ENCODE measurements around the gene PRSS38.

PRSS38 gene

GRCh38 chr1:227815468-227816409, at the start of gene PRSS38:
TSS of gene PRSS38 (plus strand) at chr1:227815675. CDS start at chr1:227815717, 42 bp downstream.
- Histone ChIP-seq H3K9me3 (ENCODE audit: control insufficient read depth, low read depth, low read length) (peaks cover 18% of the 10 kb centered on the region), H3K9ac (ENCODE audit: low read length) (no peak within 1 kb of the TSS), H3K36me3 (ENCODE audit: control insufficient read depth, low read depth, low read length) (no peaks in the 10 kb centered on the region), H3K27me3 (ENCODE audit: control insufficient read depth, insufficient read depth, low read length) (no peaks in the 10 kb centered on the region), H3K27ac (ENCODE audit: low read length) (no peak within 1 kb of the TSS), H3K4me1 (ENCODE audit: control insufficient read depth, low read depth, low read length) (no peaks in the 10 kb centered on the region), H3K4me3 (ENCODE audit: low read length) (no peak within 1 kb of the TSS)

DNA sequence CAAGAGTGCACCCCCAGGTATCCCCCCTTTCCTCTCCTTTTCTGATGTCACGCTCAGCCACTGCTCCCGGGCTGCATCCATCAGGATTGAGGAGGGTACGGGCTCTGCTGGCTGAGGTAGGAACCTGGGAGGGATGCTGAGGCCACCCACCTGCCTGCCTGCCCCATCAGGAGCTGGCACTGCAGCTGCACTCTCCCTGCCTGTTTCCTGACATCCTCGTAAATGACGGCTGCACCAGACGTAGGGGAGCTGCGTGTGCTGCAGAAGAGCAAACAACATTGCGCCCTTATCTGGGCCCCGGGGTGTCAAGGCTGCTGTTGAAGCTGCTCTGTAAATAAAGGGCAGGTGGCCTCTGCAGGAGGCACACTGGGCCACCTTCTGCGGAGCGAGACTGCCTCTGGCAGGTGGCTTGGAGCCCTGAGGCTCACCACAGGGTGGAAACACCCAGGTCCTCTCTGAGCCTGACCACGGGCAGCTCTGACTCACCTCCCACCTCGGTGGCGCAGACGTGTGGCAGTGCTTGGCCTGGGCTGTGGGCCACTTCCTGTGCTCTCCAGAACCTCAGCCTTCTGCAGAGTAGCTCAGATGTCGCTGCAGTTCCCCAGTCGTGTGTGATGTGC, 49.4 kb upstream of the PRSS38 start:
- Histone ChIP-seq H3K36me3 (ENCODE audit: control insufficient read depth, low read depth, low read length) (peaks cover 15% of the 10 kb centered on the region), H3K27me3 (ENCODE audit: control insufficient read depth, insufficient read depth, low read length) (no peaks in the 10 kb centered on the region), H3K9me3 (ENCODE audit: control insufficient read depth, low read depth, low read length) (no peaks in the 10 kb centered on the region), H3K27ac (ENCODE audit: low read length) (no peak overlapping the region), H3K4me1 (ENCODE audit: control insufficient read depth, low read depth, low read length) (no peaks in the 10 kb centered on the region), H3K9ac (ENCODE audit: low read length) (no peak overlapping the region), H3K4me3 (ENCODE audit: low read length) (no peak overlapping the region)

GRCh38 chr1:227766653-227767277, 48.7 kb upstream of the PRSS38 start:
- H3K9me3 ChIP-seq (ENCODE audit: control insufficient read depth, low read depth, low read length) = no peaks in the 10 kb centered on the region
- H3K27ac ChIP-seq (ENCODE audit: low read length) = no peak overlapping the region
- no peaks in the 10 kb centered on the region for H3K4me1 ChIP-seq (ENCODE audit: control insufficient read depth, low read depth, low read length)
- peaks cover 13% of the 10 kb centered on the region for H3K36me3 ChIP-seq (ENCODE audit: control insufficient read depth, low read depth, low read length)
- H3K4me3 ChIP-seq (ENCODE audit: low read length) = no peak overlapping the region
- H3K27me3 ChIP-seq (ENCODE audit: control insufficient read depth, insufficient read depth, low read length) = no peaks in the 10 kb centered on the region
- H3K9ac ChIP-seq (ENCODE audit: low read length) = no peak overlapping the region

DNA sequence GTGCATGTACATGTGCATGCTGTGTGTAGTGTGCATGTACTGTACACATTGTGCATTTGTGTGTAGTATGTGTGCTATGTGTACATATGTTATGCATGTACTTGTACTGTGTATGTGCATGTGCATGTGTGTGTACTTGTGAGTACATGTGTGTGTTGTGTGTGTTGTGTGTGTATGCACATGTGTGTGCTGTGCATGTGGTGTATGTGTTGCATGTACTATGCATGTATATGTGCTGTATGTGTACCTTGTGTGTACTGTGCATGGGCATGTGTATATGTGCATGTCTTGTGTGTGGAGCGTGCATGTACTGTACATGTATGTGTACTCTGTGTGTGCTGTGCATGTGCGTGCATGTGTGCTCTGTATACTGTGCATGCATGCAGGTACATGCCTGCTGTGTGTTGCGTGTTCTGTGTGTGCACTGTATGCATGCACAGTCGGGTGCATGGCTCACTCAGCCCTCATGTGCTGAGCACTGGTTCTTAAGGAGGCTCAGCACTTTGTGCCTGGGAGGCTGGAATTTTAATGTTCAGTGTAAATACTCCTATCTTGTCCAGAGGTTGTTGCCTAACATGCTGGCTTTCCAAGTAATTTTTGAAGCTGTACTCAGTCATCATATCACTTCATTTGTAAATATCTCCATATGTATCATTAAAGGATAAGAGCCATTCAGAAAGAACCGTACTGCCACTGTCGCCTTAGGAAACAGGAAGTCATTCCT, 47.9 kb upstream of the PRSS38 start:
- H3K27me3 ChIP-seq (ENCODE audit: control insufficient read depth, insufficient read depth, low read length) = no peaks in the 10 kb centered on the region
- H3K4me3 ChIP-seq (ENCODE audit: low read length) = no peak overlapping the region
- H3K9me3 ChIP-seq (ENCODE audit: control insufficient read depth, low read depth, low read length) = no peaks in the 10 kb centered on the region
- H3K4me1 ChIP-seq (ENCODE audit: control insufficient read depth, low read depth, low read length) = no peaks in the 10 kb centered on the region
- H3K36me3 ChIP-seq (ENCODE audit: control insufficient read depth, low read depth, low read length) = peaks cover 13% of the 10 kb centered on the region
- H3K27ac ChIP-seq (ENCODE audit: low read length) = no peak overlapping the region
- no peak overlapping the region for H3K9ac ChIP-seq (ENCODE audit: low read length)

DNA sequence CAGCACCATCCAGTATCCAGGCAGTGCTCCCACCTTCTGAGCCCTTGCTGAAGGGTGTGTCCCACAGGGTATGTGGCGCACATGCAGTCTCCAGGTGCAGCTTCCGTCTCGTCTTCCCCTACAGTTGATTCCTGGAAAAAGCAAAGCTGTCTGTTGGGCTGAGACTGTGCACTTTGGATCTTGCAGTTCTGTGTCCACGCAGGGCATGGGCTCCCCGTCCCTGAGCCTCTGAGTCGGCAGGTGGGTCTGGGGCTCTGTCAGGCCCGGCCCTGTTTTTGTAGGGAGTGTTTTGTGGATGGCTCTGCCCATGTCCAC, 47.4 kb upstream of the PRSS38 start:
- Histone ChIP-seq H3K9ac (ENCODE audit: low read length) (no peak overlapping the region), H3K4me1 (ENCODE audit: control insufficient read depth, low read depth, low read length) (no peaks in the 10 kb centered on the region), H3K4me3 (ENCODE audit: low read length) (no peak overlapping the region), H3K36me3 (ENCODE audit: control insufficient read depth, low read depth, low read length) (peaks cover 13% of the 10 kb centered on the region), H3K27me3 (ENCODE audit: control insufficient read depth, insufficient read depth, low read length) (no peaks in the 10 kb centered on the region), H3K27ac (ENCODE audit: low read length) (no peak overlapping the region), H3K9me3 (ENCODE audit: control insufficient read depth, low read depth, low read length) (no peaks in the 10 kb centered on the region)

- no peak overlapping the region for H3K9ac ChIP-seq (ENCODE audit: low read length)
- no peak overlapping the region for H3K4me3 ChIP-seq (ENCODE audit: low read length)
- H3K9me3 ChIP-seq (ENCODE audit: control insufficient read depth, low read depth, low read length) = no peaks in the 10 kb centered on the region
- peaks cover 13% of the 10 kb centered on the region for H3K36me3 ChIP-seq (ENCODE audit: control insufficient read depth, low read depth, low read length)
- no peaks in the 10 kb centered on the region for H3K27me3 ChIP-seq (ENCODE audit: control insufficient read depth, insufficient read depth, low read length)
- H3K27ac ChIP-seq (ENCODE audit: low read length) = no peak overlapping the region
- no peaks in the 10 kb centered on the region for H3K4me1 ChIP-seq (ENCODE audit: control insufficient read depth, low read depth, low read length)
Measured at GRCh38 chr1:227768640-227769039, 46.8 kb upstream of the PRSS38 start.

- Histone ChIP-seq H3K4me3 (ENCODE audit: low read length) (no peak overlapping the region), H3K9me3 (ENCODE audit: control insufficient read depth, low read depth, low read length) (no peaks in the 10 kb centered on the region), H3K36me3 (ENCODE audit: control insufficient read depth, low read depth, low read length) (peaks cover 13% of the 10 kb centered on the region), H3K27me3 (ENCODE audit: control insufficient read depth, insufficient read depth, low read length) (no peaks in the 10 kb centered on the region), H3K4me1 (ENCODE audit: control insufficient read depth, low read depth, low read length) (no peaks in the 10 kb centered on the region), H3K27ac (ENCODE audit: low read length) (no peak overlapping the region), H3K9ac (ENCODE audit: low read length) (no peak overlapping the region)
Measured at GRCh38 chr1:227769047-227769935, 46.2 kb upstream of the PRSS38 start.

- Histone ChIP-seq H3K27ac (ENCODE audit: low read length) (no peak overlapping the region), H3K4me1 (ENCODE audit: control insufficient read depth, low read depth, low read length) (no peaks in the 10 kb centered on the region), H3K36me3 (ENCODE audit: control insufficient read depth, low read depth, low read length) (peaks cover 13% of the 10 kb centered on the region), H3K27me3 (ENCODE audit: control insufficient read depth, insufficient read depth, low read length) (no peaks in the 10 kb centered on the region), H3K4me3 (ENCODE audit: low read length) (no peak overlapping the region), H3K9me3 (ENCODE audit: control insufficient read depth, low read depth, low read length) (no peaks in the 10 kb centered on the region), H3K9ac (ENCODE audit: low read length) (no peak overlapping the region)
Measured at GRCh38 chr1:227769936-227770494, 45.5 kb upstream of the PRSS38 start.

DNA sequence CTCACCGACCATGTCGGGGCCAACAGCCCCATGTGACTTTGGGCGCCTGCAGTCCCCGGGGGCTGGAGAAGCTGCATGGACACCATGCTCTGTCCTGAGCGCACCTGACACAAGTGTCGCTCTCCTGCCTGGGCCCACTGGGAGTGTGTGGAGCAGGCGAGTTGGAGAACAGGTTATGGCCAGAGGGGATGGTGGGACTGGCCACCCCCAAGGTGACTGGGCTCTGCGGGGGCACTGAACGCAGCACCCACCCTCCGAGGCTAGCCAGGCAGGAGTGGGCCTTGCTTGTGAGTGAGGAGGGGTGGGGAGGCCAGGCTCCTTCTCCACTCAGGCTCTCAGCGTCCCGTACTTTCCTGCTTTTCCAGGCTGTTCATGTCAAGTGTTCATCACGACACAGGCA, 44.7 kb upstream of the PRSS38 start:
- Histone ChIP-seq H3K4me3 (ENCODE audit: low read length) (no peak overlapping the region), H3K27ac (ENCODE audit: low read length) (no peak overlapping the region), H3K9ac (ENCODE audit: low read length) (no peak overlapping the region), H3K9me3 (ENCODE audit: control insufficient read depth, low read depth, low read length) (no peaks in the 10 kb centered on the region), H3K27me3 (ENCODE audit: control insufficient read depth, insufficient read depth, low read length) (no peaks in the 10 kb centered on the region), H3K4me1 (ENCODE audit: control insufficient read depth, low read depth, low read length) (no peaks in the 10 kb centered on the region), H3K36me3 (ENCODE audit: control insufficient read depth, low read depth, low read length) (peaks cover 15% of the 10 kb centered on the region)

DNA sequence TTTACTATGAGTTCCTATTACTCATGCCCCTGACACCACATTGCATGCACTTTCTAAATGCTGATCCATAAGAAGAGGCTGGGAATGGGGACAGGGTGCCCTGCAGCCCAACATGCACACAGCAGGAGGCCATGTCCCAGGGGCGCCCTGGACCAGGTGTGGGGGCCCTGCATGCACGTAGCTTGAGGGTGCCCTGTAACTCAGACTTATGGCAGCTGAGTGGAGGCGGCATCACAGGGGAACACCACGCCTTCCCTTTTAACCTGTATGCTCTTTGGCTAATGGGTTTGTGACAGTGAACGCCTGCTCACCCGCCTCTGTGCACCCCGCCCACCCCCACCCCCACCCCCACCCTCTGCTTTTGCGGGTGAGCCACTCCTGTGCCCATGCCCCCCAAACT, 44.1 kb upstream of the PRSS38 start:
- Histone ChIP-seq H3K4me1 (ENCODE audit: control insufficient read depth, low read depth, low read length) (no peaks in the 10 kb centered on the region), H3K4me3 (ENCODE audit: low read length) (no peak overlapping the region), H3K36me3 (ENCODE audit: control insufficient read depth, low read depth, low read length) (peaks cover 20% of the 10 kb centered on the region), H3K9me3 (ENCODE audit: control insufficient read depth, low read depth, low read length) (no peaks in the 10 kb centered on the region), H3K9ac (ENCODE audit: low read length) (no peak overlapping the region), H3K27ac (ENCODE audit: low read length) (no peak overlapping the region), H3K27me3 (ENCODE audit: control insufficient read depth, insufficient read depth, low read length) (no peaks in the 10 kb centered on the region)

Measured in iPS-18a (cell line).